ENCODE results near the gene ORC3. TPM values are rescaled to one million over a fixed set of nuclear protein-coding genes. Genes with fewer than 3 reads are reported as not detected.
A peak's percentile ranks its signal among the peaks of the same experiment; 100 is the strongest.

ORC3 gene
- 10 to 100 TPM; 19.3 to 23.3 TPM for total RNA-seq
- polyA plus RNA-seq (ENCODE audit: insufficient read length in 6 of 6), result 10 to 100 TPM; 35.3 to 43.5 (median 38.7) TPM
- long read RNA-seq, donor 1, partial matches to known transcripts, result 6 of 12 reads
- long read RNA-seq, donor 1, other reads (novel, unspliced or antisense), result 0 of 12 reads
- long read RNA-seq, donor 2, partial matches to known transcripts, result 16 of 69 reads
- long read RNA-seq, donor 2, other reads (novel, unspliced or antisense), result 50 of 69 reads
- long read RNA-seq, donor 3, transcript ORC3-202 (20 exons, 2,512 nt), result major isoform, 7 of 12 reads
- long read RNA-seq, donor 3, partial matches to known transcripts, result 5 of 12 reads
- long read RNA-seq, donor 3, other reads (novel, unspliced or antisense), result 0 of 12 reads
- long read RNA-seq, donor 4, partial matches to known transcripts, result 2 of 3 reads
- long read RNA-seq, donor 4, other reads (novel, unspliced or antisense), result 1 of 3 reads
- long read RNA-seq, donor 5, partial matches to known transcripts, result 0 of 1 reads
- long read RNA-seq, donor 5, other reads (novel, unspliced or antisense), result 0 of 1 reads
- long read RNA-seq, donor 6, transcript ORC3-202 (20 exons, 2,512 nt), result major isoform, 5 of 7 reads
- long read RNA-seq, donor 6, partial matches to known transcripts, result 0 of 7 reads
- long read RNA-seq, donor 6, other reads (novel, unspliced or antisense), result 0 of 7 reads
- long read RNA-seq, donor 7, transcript ORC3-202 (20 exons, 2,512 nt), result major isoform, 5 of 8 reads
- long read RNA-seq, donor 7, partial matches to known transcripts, result 0 of 8 reads
- long read RNA-seq, donor 7, other reads (novel, unspliced or antisense), result 0 of 8 reads
- long read RNA-seq, donor 8, partial matches to known transcripts, result 0 of 3 reads
- long read RNA-seq, donor 8, other reads (novel, unspliced or antisense), result 0 of 3 reads
- long read RNA-seq, donor 9, result 0 reads
- long read RNA-seq, donor 10, partial matches to known transcripts, result 2 of 8 reads
- long read RNA-seq, donor 10, other reads (novel, unspliced or antisense), result 3 of 8 reads
- long read RNA-seq, donor 11, partial matches to known transcripts, result 16 of 90 reads
- long read RNA-seq, donor 11, other reads (novel, unspliced or antisense), result 67 of 90 reads
- long read RNA-seq, donor 12, partial matches to known transcripts, result 0 of 2 reads
- long read RNA-seq, donor 12, other reads (novel, unspliced or antisense), result 0 of 2 reads

DNA sequence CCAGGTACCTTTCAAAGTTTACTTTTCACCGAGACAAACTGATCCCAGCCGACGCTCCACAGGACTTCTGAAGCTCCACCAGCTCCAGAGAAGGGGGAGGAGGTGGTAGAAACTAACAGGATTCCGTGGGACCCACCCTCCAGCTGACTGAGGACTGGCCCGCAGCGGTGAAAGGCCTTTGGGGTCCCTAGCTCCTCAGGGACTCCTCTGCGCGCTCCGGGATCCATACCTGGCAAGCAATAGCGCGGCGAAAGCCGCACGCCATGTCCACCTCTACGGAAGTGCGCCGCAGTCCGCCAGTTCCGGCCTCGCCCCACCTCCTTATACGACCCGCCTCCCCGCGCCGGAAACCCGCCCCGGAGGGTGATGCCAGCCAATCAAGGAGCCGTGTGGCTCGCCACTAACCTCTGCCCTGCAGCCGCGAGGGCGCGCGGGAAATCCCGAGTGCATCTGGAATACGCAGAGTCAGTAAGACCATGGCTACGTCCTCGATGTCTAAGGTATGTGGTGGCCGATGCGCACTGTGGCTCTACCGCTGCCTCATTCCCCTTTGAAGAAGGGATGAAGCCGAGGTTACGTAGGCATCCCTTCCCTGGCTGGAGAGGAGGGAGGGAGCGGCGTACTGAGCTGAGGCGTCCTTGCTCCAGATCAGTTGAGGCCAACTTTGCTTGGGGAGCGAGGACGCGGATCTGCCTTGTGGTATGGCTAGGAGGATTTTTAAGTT lies at the start of gene ORC3, which contains the start of gene RARS2:
ORC3 (plus strand) TSS at position 443 of the 724 bp plus-strand sequence; CDS start at position 477, 34 bp downstream.
RARS2 (minus strand) TSS at position 295 of the 724 bp plus-strand sequence; CDS start at position 265, 30 bp downstream.
- H3K27ac ChIP-seq, result peak within 1 kb of the TSS; percentile 84 to 85
- TF ChIP-seq, protein P1, sequence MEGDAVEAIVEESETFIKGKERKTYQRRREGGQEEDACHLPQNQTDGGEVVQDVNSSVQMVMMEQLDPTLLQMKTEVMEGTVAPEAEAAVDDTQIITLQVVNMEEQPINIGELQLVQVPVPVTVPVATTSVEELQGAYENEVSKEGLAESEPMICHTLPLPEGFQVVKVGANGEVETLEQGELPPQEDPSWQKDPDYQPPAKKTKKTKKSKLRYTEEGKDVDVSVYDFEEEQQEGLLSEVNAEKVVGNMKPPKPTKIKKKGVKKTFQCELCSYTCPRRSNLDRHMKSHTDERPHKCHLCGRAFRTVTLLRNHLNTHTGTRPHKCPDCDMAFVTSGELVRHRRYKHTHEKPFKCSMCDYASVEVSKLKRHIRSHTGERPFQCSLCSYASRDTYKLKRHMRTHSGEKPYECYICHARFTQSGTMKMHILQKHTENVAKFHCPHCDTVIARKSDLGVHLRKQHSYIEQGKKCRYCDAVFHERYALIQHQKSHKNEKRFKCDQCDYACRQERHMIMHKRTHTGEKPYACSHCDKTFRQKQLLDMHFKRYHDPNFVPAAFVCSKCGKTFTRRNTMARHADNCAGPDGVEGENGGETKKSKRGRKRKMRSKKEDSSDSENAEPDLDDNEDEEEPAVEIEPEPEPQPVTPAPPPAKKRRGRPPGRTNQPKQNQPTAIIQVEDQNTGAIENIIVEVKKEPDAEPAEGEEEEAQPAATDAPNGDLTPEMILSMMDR (IDR thresholded peaks at IDR 0.05), result no peak
- H3K36me3 ChIP-seq, result peaks cover 0 to 17% of the 10 kb centered on the region in 2 donors
- no peaks in the 10 kb centered on the region for H3K27me3 ChIP-seq
- peaks cover 17 to 44% of the 10 kb centered on the region in 2 donors for H3K4me1 ChIP-seq
- DNase-seq, result peak; percentile 93 to 99 (median 96)
- no peaks in the 10 kb centered on the region for H3K9me3 ChIP-seq
- intact Hi-C loops (cut with DNase I), result no loop called here
- peak within 1 kb of the TSS; percentile 80 to 97 for H3K4me3 ChIP-seq
- peak; percentile 100 for ATAC-seq

DNA sequence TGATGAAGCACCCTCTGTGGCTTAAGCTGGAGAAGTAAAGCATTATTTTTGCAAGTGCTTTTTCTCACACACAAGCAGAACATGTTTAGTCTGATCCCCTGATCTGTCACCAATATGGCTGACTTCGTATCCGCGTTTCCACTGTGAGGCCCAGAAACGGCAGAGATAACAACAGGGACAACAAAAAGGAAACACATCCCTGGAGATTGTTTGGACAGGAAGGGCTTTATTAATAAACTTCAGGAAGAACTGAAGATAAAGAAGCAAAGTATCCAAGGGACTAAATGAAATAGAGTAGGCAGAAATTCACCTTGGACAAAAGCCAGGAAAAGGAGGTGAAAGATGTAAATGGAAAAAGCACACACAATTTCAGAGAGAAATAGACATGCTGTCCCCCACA lies 49.4 kb upstream of the ORC3 start:
- Histone ChIP-seq H3K27me3 (no peaks in the 10 kb centered on the region), H3K27ac (peak overlapping the region in 1 of 2 donors; percentile 53), H3K9me3 (peaks cover 0 to 4% of the 10 kb centered on the region in 2 donors), H3K4me3 (no peak overlapping the region), H3K36me3 (peaks cover 0 to 62% of the 10 kb centered on the region in 2 donors), H3K4me1 (no peaks in the 10 kb centered on the region)
- intact Hi-C loops (cut with DNase I), result no loop called here
- peak in 2 of 4 donors; percentile 5 to 13 for DNase-seq
- ATAC-seq, result peak; percentile 46
- TF ChIP-seq, protein P1 (IDR thresholded peaks at IDR 0.05), result no peak

DNA sequence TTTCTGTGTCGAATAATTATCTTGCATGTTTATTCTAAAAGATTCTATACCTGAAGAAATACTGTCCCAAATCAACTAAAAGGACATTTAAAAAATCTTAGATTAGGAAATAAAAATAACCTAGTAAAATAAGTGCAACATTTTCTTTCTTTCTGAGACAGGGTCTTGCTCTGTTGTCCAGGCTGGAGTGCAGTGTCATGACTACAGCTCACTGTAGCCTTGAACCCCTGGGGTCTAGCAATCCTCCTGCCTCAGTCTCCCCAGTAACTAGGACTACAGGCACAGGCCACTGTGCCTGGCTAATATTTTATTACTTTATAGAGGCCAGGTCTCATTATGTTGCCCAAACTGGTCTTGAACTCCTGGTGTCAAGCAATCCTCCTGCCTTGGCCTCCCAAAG lies 48.9 kb upstream of the ORC3 start:
- DNase-seq (no peak), ATAC-seq (no peak)
- H3K36me3 ChIP-seq, result peaks cover 0 to 62% of the 10 kb centered on the region in 2 donors
- peak overlapping the region; percentile 27 to 53 for H3K27ac ChIP-seq
- H3K4me3 ChIP-seq, result no peak overlapping the region
- TF ChIP-seq, protein P1 (IDR thresholded peaks at IDR 0.05), result no peak
- no peaks in the 10 kb centered on the region for H3K27me3 ChIP-seq
- H3K9me3 ChIP-seq, result peaks cover 0 to 4% of the 10 kb centered on the region in 2 donors
- intact Hi-C loops (cut with DNase I), result no loop called here
- no peaks in the 10 kb centered on the region for H3K4me1 ChIP-seq

DNA sequence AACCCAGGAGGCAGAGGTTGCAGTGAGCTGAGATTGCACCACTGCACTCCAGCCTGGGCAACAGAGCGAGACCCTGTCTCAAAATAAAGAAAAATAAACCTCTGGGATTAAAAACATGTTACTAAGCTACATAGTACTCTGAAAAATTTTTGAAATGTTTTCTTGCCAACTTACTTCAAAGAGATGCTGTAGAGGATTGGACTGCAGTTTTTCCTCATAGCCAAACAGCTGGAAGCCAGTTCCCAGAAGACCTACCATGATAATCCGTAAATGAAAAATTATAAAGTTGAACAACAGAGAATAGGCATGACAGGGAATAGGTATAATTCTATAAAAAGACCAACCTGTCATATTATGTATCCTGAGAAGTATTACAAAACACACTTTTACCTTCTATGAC lies 48.2 kb upstream of the ORC3 start:
- ATAC-seq (no peak), DNase-seq (no peak)
- intact Hi-C loops (cut with DNase I), result no loop called here
- H3K27me3 ChIP-seq, result no peaks in the 10 kb centered on the region
- no peak overlapping the region for H3K4me3 ChIP-seq
- H3K4me1 ChIP-seq, result no peaks in the 10 kb centered on the region
- no peak overlapping the region for H3K27ac ChIP-seq
- peaks cover 0 to 4% of the 10 kb centered on the region in 2 donors for H3K9me3 ChIP-seq
- peaks cover 0 to 62% of the 10 kb centered on the region in 2 donors for H3K36me3 ChIP-seq
- TF ChIP-seq, protein P1 (IDR thresholded peaks at IDR 0.05), result no peak
